A549 (cell line): Measurements from ENCODE around the gene RNF13. TPM values are rescaled to one million over a fixed set of nuclear protein-coding genes. Genes with fewer than 3 reads are reported as not detected.

Experiments used
- ATAC-seq, 2 experiments: fragments of 200-7000 bp in 1 of 2; fragments of >200 bp in 1 of 2; cut with Nextera tagmentation in 1 of 2; cut with Tn5 transposase in 1 of 2; 3 replicates each; pipeline versions ENCODE4 v1.8.0 to v1.9.1; 2018 to 2020; ENCODE audit warnings: mild to moderate bottlenecking in 1 of 2, moderate library complexity in 1 of 2
- CTCF ChIA-PET: fragments of 300-600 bp; sonication (Branson Sonifier 250); formaldehyde crosslinking; extraction: SDS; loops from one replicate; lab custom pipeline; 2021; ENCODE audit warnings: antibody characterized with exemption, inconsistent platforms; lab: Yijun Ruan, JAX
- POLR2A ChIA-PET: fragments of 350-600 bp; formaldehyde crosslinking; extraction: SDS; loops from one replicate; lab custom pipeline; 2021; ENCODE audit warnings: antibody characterized with exemption, inconsistent platforms; lab: Yijun Ruan, JAX
- DNase-seq, 2 experiments: peaks; one replicate each; pipeline versions ENCODE4 v3.0.0 to v3.0.0-alpha.2; 2011 to 2016; ENCODE audit warnings: low read depth in 1 of 2, low spot score in 1 of 2
- FAIRE-seq: peaks from 2 replicates; lab custom pipeline; 2011; peaks lifted over from hg19 to GRCh38; lab: Jason Lieb, UNC
- H3K27ac ChIP-seq, 2 experiments: fragments of >200 bp; sonication (Bioruptor Twin); formaldehyde crosslinking; 3 replicates each; pipeline ENCODE4 v1.5.1; 2016 to 2017
- H3K4me1 ChIP-seq: fragments of >200 bp; sonication (Bioruptor Twin); formaldehyde crosslinking; 3 replicates; pipeline ENCODE4 v1.6.1; 2016
- H3K4me2 ChIP-seq: fragments of >200 bp; sonication (Bioruptor Twin); formaldehyde crosslinking; 3 replicates; pipeline ENCODE4 v1.6.1; 2016
- H3K4me3 ChIP-seq: fragments of >200 bp; sonication (Bioruptor Twin); formaldehyde crosslinking; 3 replicates; pipeline ENCODE4 v1.5.1; 2016
- H3K9me3 ChIP-seq: fragments of >200 bp; sonication (Bioruptor Twin); formaldehyde crosslinking; 3 replicates; pipeline ENCODE4 v1.6.1; 2016
- CBX2 ChIP-seq: fragments of 200-600 bp; sonication (generic); IDR thresholded peaks from 2 replicates; pipeline ENCODE4 v1.6.1; 2016; ENCODE audit warnings: low read depth, mild to moderate bottlenecking, borderline replicate concordance
- CBX8 ChIP-seq: fragments of 200-600 bp; sonication (generic); IDR thresholded peaks from 2 replicates; pipeline ENCODE4 v1.6.1; 2016
- CEBPB ChIP-seq, 2 experiments: fragments of >200 bp in 1 of 2; sonication (Bioruptor Twin) in 1 of 2; formaldehyde crosslinking in 1 of 2; IDR thresholded peaks; 2 replicates each; pipeline ENCODE4 v1.6.1; 2012 to 2016
- CTCF ChIP-seq: fragments of >200 bp; sonication (Bioruptor Twin); formaldehyde crosslinking; IDR thresholded peaks from 3 replicates; pipeline ENCODE4 v1.5.1; 2016
- EHF ChIP-seq: fragments of 250-450 bp; sonication (Bioruptor Pico); IDR thresholded peaks from 2 replicates; pipeline ENCODE4 v1.5.0; 2020; ENCODE audit warnings: mild to moderate bottlenecking
- EP300 ChIP-seq, 2 experiments: fragments of >200 bp; sonication (Bioruptor Twin); formaldehyde crosslinking; IDR thresholded peaks; 2 replicates in 1 of 2; 3 replicates in 1 of 2; pipeline ENCODE4 v1.6.1; 2016 to 2017
- ESRRA ChIP-seq: fragments of 150-350 bp; IDR thresholded peaks from 2 replicates; pipeline ENCODE4 v1.6.1; 2014; ENCODE audit warnings: mild to moderate bottlenecking, low read length, borderline replicate concordance
- FOSL2 ChIP-seq, 2 experiments: fragments of 450-650 bp in 1 of 2; fragments of >200 bp in 1 of 2; sonication (Bioruptor Twin) in 1 of 2; formaldehyde crosslinking; IDR thresholded peaks; 2 replicates each; pipeline versions ENCODE4 v1.5.0 to v1.6.1; 2016 to 2020; ENCODE audit warnings: mild to moderate bottlenecking in 1 of 2, moderate library complexity in 1 of 2
- GATA3 ChIP-seq: IDR thresholded peaks from 2 replicates; pipeline ENCODE4 v1.6.1; 2012; ENCODE audit warnings: borderline replicate concordance
- HDAC2 ChIP-seq: fragments of 200-600 bp; sonication (generic); IDR thresholded peaks from 2 replicates; pipeline ENCODE4 v1.6.1; 2016
- HMGXB4 ChIP-seq: fragments of 250-450 bp; sonication (Bioruptor Pico); IDR thresholded peaks from 2 replicates; pipeline ENCODE4 v1.5.0; 2021; ENCODE audit warnings: mild to moderate bottlenecking, moderate library complexity, borderline replicate concordance
- HOXA7 ChIP-seq: fragments of 250-450 bp; sonication (Bioruptor Pico); IDR thresholded peaks from 2 replicates; pipeline ENCODE4 v1.5.0; 2020; ENCODE audit warnings: mild to moderate bottlenecking, moderate library complexity
- HOXB5 ChIP-seq: fragments of 250-450 bp; sonication (Bioruptor Pico); IDR thresholded peaks from 2 replicates; pipeline ENCODE4 v1.5.0; 2020; ENCODE audit warnings: mild to moderate bottlenecking, moderate library complexity
- JUN ChIP-seq, 2 experiments: fragments of >200 bp; sonication (Bioruptor Twin); formaldehyde crosslinking; IDR thresholded peaks; 2 replicates in 1 of 2; 3 replicates in 1 of 2; pipeline ENCODE4 v1.6.1; 2016 to 2017
- MAFK ChIP-seq: fragments of 450-650 bp; IDR thresholded peaks from 2 replicates; pipeline ENCODE4 v1.6.1; 2014; ENCODE audit not compliant: partially characterized antibody
- NR3C1 ChIP-seq: fragments of >200 bp; sonication (Bioruptor Twin); formaldehyde crosslinking; IDR thresholded peaks from 3 replicates; pipeline ENCODE4 v1.6.1; 2017
- PHF8 ChIP-seq: fragments of 200-600 bp; sonication (generic); IDR thresholded peaks from 2 replicates; pipeline ENCODE4 v1.6.1; 2016; ENCODE audit warnings: low read depth, mild to moderate bottlenecking, antibody characterized with exemption, moderate library complexity, borderline replicate concordance
- RAD21 ChIP-seq, 2 experiments: fragments of >200 bp in 1 of 2; sonication (Bioruptor Twin) in 1 of 2; formaldehyde crosslinking in 1 of 2; IDR thresholded peaks in 1 of 2; conservative IDR thresholded peaks in 1 of 2; 2 replicates in 1 of 2; 3 replicates in 1 of 2; pipeline ENCODE4 v1.6.1; 2012 to 2018; ENCODE audit warnings: inconsistent platforms in 1 of 2
- RNF2 ChIP-seq: fragments of 200-600 bp; sonication (generic); IDR thresholded peaks from 2 replicates; pipeline ENCODE4 v1.6.1; 2016; ENCODE audit warnings: low read depth, mild to moderate bottlenecking, antibody characterized with exemption, moderate library complexity, borderline replicate concordance
- SMC3 ChIP-seq: fragments of >200 bp; sonication (Bioruptor Twin); formaldehyde crosslinking; IDR thresholded peaks from 3 replicates; pipeline ENCODE4 v1.6.1; 2018; ENCODE audit warnings: inconsistent platforms
- TP53 ChIP-seq: fragments of 250-450 bp; sonication (Bioruptor Pico); IDR thresholded peaks from 2 replicates; pipeline ENCODE4 v1.5.0; 2021; ENCODE audit warnings: mild to moderate bottlenecking, moderate library complexity
- ZC3H11A ChIP-seq: fragments of 450-650 bp; IDR thresholded peaks from 2 replicates; pipeline ENCODE4 v1.6.1; 2014; ENCODE audit warnings: antibody characterized with exemption, mild to moderate bottlenecking
- ZSCAN20 ChIP-seq: fragments of 250-450 bp; sonication (Bioruptor Pico); IDR thresholded peaks from 2 replicates; pipeline ENCODE4 v1.8.0; 2022; ENCODE audit warnings: mild to moderate bottlenecking, moderate library complexity
- WGBS: methylation state at CpG from one replicate; pipeline ENCODE4 v1.1.6; 2017; ENCODE audit errors: missing lambda C conversion rate; 5-methylcytosine and 5-hydroxymethylcytosine counted together
- polyA plus RNA-seq, 4 experiments: library from polyadenylated mRNA; depleted of rRNA in 3 of 4; stranded (reverse); fragments of >200 nt; fragmentation: RNase III in 1 of 4; extraction: RNeasy Plus Mini Kit Qiagen cat#74134 plus additional on column Dnase treatment in 1 of 4; gene quantifications; 2 replicates in 3 of 4; 3 replicates in 1 of 4; pipeline ENCODE4 v1.2.3, GENCODE V29; 2011 to 2017
- TF ChIP-seq, protein P1 (sequence below): IDR thresholded peaks from 2 replicates; pipeline ENCODE4 v1.6.1; 2012
- TF ChIP-seq, protein P2 (sequence below): fragments of >200 bp; sonication (Bioruptor Twin); formaldehyde crosslinking; IDR thresholded peaks from 2 replicates; pipeline ENCODE4 v1.6.1; 2016

RNF13 gene
- polyA plus RNA-seq, 2 of the 4 experiments (the other 2 are of a cell fraction), result 46.2 to 100 TPM

DNA sequence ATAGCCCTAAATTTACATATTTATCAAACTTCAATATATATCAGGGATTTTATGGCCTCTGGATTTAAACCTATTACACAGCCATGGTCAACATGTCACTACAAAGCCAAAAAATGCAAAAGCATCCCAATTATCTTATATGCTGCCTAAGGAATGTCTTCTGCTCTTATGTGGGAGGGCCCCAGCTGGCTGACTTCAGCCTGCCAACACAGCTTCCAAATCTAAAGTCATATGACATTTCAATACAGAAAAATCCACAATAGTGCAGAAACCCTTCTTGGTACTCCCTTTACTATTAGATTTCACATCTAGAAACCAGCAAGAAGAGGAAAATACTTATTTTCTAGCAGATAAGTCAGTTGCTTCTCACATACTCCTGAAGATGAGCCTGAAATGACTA lies 151.3 kb downstream of the RNF13 start:
- Histone ChIP-seq H3K4me1 (peaks cover 48% of the 10 kb centered on the region), H3K4me3 (no peak overlapping the region), H3K27ac (no peak overlapping the region), H3K9me3 (no peaks in the 10 kb centered on the region), H3K4me2 (no peak overlapping the region)
- no peak for DNase-seq
- CTCF ChIA-PET, result interaction anchor here (1.0 to 7.9 kb wide), 4 partner anchors 27 to 531 kb away, joined by 3 to 80 read pairs (median 4); no protein-coding TSS in a partner anchor
- no peak for ATAC-seq
- no peak for FAIRE-seq
- POLR2A ChIA-PET, result no interaction called here
- TF ChIP-seq EHF (CRISPR knock-in tag) (no peak), EP300 (IDR thresholded peaks at IDR 0.05) (no peak), GATA3 (no peak), ZC3H11A (no peak), PHF8 (no peak), CBX2 (no peak), MAFK (no peak), CBX8 (no peak)

GRCh38 chr3:149965278-149965677 lies 152.3 kb downstream of the RNF13 start:
- Histone ChIP-seq H3K27ac (no peak overlapping the region), H3K4me2 (no peak overlapping the region), H3K4me1 (peaks cover 40% of the 10 kb centered on the region), H3K4me3 (no peak overlapping the region), H3K9me3 (no peaks in the 10 kb centered on the region)
- ATAC-seq, result no peak
- no peak for TF ChIP-seq FOSL2 (IDR thresholded peaks at IDR 0.05)
- TF ChIP-seq FOSL2 (CRISPR knock-in tag; IDR thresholded peaks at IDR 0.05), result no peak
- POLR2A ChIA-PET, result no interaction called here
- FAIRE-seq, result no peak
- DNase-seq, result no peak
- CTCF ChIA-PET, result interaction anchor here (0.6 to 7.9 kb wide), 5 partner anchors 28 to 565 kb away, joined by 3 to 80 read pairs (median 5); no protein-coding TSS in a partner anchor

DNA sequence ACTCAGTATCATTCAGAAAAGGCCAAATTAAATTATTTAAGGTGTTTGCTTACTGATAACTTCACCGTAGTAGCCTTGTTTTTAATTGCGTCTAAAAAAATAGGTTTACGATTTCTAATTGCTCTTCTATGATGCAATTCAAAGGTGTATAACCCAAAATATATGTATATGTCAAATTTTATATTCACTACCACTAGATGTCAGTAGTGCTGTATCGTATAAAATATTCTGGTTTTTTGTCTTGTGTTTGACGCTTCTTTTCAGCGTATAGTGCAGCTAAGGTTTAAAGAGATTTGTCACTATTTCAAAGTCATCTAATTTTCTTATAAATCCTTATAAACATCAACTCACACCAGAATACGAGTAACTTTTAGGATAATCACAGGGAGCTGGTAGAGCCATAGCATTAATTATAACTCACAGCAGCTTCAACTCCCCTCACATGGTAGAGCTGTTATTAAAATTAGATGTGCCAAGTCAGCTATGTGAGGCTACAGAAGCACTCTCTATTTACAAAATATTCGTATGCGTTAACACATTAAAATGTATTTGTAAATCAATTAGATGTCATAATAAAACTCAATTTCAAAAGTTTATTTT lies 154.2 kb downstream of the RNF13 start:
- WGBS, result 8% methylated on average over 9 of the region's 9 CpGs
- FAIRE-seq (peak; percentile 13), DNase-seq (peak; percentile 25 to 55), ATAC-seq (no peak)
- CTCF ChIA-PET, result interaction anchor here (0.6 to 7.9 kb wide), 17 partner anchors 9 to 1317 kb away, joined by 3 to 80 read pairs (median 4); no protein-coding TSS in a partner anchor
- Histone ChIP-seq H3K27ac (no peak overlapping the region), H3K9me3 (no peaks in the 10 kb centered on the region), H3K4me1 (peaks cover 42% of the 10 kb centered on the region), H3K4me2 (peak overlapping the region; percentile 76), H3K4me3 (no peak overlapping the region)
- no peak for TF ChIP-seq TP53 (CRISPR knock-in tag)
- peak; percentile 28 for TF ChIP-seq MAFK
- TF ChIP-seq CTCF, result peak; percentile 71
- peak; percentile 71 to 84; a peak in 3 of 4 replicates for TF ChIP-seq CEBPB (IDR thresholded peaks at IDR 0.05)
- peak; percentile 75 for TF ChIP-seq SMC3
- TF ChIP-seq ZSCAN20, result no peak
- TF ChIP-seq, protein P1, sequence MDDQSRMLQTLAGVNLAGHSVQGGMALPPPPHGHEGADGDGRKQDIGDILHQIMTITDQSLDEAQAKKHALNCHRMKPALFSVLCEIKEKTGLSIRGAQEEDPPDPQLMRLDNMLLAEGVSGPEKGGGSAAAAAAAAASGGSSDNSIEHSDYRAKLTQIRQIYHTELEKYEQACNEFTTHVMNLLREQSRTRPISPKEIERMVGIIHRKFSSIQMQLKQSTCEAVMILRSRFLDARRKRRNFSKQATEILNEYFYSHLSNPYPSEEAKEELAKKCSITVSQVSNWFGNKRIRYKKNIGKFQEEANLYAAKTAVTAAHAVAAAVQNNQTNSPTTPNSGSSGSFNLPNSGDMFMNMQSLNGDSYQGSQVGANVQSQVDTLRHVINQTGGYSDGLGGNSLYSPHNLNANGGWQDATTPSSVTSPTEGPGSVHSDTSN, result no peak
- peak; percentile 68 to 80 for TF ChIP-seq RAD21 (conservative IDR thresholded peaks at IDR 0.05 in 1 of 2, IDR thresholded peaks at IDR 0.05 in 1 of 2)
- POLR2A ChIA-PET, result interaction anchor here (1.2 to 1.8 kb wide), 2 partner anchors 217 to 253 kb away, joined by 5 to 8 read pairs; no protein-coding TSS in a partner anchor

DNA sequence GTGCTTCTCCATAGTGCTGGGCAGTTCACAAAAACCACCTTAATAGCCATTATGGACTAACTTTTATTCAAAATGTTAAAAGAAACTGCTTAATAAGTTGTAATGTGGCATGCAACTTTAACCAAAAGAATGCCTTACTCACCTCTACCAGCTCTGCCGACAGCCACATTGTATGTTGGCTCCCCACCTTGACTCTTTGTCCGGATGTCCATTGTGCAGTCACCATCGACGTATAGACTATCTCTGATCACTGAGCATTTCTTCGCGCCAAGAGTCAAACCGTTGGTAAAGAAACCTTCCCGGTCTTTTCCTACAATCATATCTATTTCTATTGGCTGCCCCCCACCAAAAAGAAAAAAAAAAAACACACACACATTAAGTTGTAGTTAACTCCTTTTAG lies 155.2 kb downstream of the RNF13 start:
- peak overlapping the region; percentile 91 for H3K4me3 ChIP-seq
- DNase-seq, result peak in 1 of 2 experiments; percentile 13
- peaks cover 46% of the 10 kb centered on the region for H3K4me1 ChIP-seq
- peak; percentile 18 for FAIRE-seq
- H3K27ac ChIP-seq, result peak overlapping the region; percentile 98 to 99; a peak in 5 of 6 replicates
- peak overlapping the region; percentile 76 for H3K4me2 ChIP-seq
- ChIA-PET POLR2A (interaction anchor here (0.7 to 1.1 kb wide), 3 partner anchors 216 to 656 kb away, joined by 3 to 4 read pairs (median 3); partner anchors contain the start of gene TSC22D2), CTCF (interaction anchor here (0.7 to 7.9 kb wide), 13 partner anchors 10 to 442 kb away, joined by 3 to 80 read pairs (median 4); no protein-coding TSS in a partner anchor)
- ATAC-seq, result no peak
- H3K9me3 ChIP-seq, result no peaks in the 10 kb centered on the region
- WGBS, result 32% methylated on average over 8 of the region's 8 CpGs
- TF ChIP-seq CBX8 (no peak), SMC3 (no peak), NR3C1 (no peak), HOXA7 (CRISPR knock-in tag) (no peak), HOXB5 (CRISPR knock-in tag) (no peak), JUN (IDR thresholded peaks at IDR 0.05) (no peak), ESRRA (no peak), HMGXB4 (no peak), HDAC2 (no peak), RNF2 (no peak)
- TF ChIP-seq, protein P2, sequence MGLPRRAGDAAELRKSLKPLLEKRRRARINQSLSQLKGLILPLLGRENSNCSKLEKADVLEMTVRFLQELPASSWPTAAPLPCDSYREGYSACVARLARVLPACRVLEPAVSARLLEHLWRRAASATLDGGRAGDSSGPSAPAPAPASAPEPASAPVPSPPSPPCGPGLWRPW, result no peak
